ENCODE results near the gene NSUN5. TPM values are rescaled to one million over a fixed set of nuclear protein-coding genes. Genes with fewer than 3 reads are reported as not detected.
"Not testable (repeated sequence)": the region's sequence is repeated elsewhere in the genome, so short reads cannot be mapped to it uniquely, and the experiment has no call there.

The NSUN5 gene
- total RNA-seq, 1 donor from 2014 or later: 37.5 TPM

DNA sequence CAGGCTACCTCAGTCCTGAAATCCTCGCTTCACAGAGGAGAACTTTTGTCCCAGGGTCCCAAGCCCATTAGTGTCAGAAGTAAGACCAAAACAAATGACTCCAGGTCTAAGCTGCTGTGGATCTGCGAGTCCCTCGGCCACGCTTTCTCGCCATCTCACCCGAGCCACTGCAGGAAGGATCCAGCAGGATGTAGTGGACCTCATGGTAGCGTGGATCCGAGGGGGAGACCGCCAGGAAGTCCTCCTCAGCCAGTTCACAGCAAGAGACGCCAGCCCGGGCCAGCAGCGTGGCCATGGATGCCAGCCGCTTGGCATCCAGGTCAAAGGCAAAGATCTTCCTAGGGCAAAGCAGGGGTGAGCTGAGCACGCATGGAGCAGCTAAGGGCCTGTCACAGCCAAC, 4.6 kb downstream of the NSUN5 start:
- no peak for DNase-seq
- H3K36me3 Mint-ChIP-seq (ENCODE audit: unreplicated experiment): no peaks in the 10 kb centered on the region
- H3K27ac Mint-ChIP-seq (ENCODE audit: unreplicated experiment): no peak overlapping the region
- TF ChIP-seq, protein P1, sequence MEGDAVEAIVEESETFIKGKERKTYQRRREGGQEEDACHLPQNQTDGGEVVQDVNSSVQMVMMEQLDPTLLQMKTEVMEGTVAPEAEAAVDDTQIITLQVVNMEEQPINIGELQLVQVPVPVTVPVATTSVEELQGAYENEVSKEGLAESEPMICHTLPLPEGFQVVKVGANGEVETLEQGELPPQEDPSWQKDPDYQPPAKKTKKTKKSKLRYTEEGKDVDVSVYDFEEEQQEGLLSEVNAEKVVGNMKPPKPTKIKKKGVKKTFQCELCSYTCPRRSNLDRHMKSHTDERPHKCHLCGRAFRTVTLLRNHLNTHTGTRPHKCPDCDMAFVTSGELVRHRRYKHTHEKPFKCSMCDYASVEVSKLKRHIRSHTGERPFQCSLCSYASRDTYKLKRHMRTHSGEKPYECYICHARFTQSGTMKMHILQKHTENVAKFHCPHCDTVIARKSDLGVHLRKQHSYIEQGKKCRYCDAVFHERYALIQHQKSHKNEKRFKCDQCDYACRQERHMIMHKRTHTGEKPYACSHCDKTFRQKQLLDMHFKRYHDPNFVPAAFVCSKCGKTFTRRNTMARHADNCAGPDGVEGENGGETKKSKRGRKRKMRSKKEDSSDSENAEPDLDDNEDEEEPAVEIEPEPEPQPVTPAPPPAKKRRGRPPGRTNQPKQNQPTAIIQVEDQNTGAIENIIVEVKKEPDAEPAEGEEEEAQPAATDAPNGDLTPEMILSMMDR (IDR thresholded peaks at IDR 0.05; ENCODE audit: partially characterized antibody, unreplicated experiment): no peak
- no peak overlapping the region for H3K4me3 Mint-ChIP-seq (ENCODE audit: unreplicated experiment)
- peaks cover 2% of the 10 kb centered on the region for H3K27me3 Mint-ChIP-seq (ENCODE audit: unreplicated experiment)
- peaks cover 2% of the 10 kb centered on the region for H3K4me1 Mint-ChIP-seq (ENCODE audit: low read depth, unreplicated experiment)
- H3K9me3 Mint-ChIP-seq (ENCODE audit: unreplicated experiment): peaks cover 3% of the 10 kb centered on the region

DNA sequence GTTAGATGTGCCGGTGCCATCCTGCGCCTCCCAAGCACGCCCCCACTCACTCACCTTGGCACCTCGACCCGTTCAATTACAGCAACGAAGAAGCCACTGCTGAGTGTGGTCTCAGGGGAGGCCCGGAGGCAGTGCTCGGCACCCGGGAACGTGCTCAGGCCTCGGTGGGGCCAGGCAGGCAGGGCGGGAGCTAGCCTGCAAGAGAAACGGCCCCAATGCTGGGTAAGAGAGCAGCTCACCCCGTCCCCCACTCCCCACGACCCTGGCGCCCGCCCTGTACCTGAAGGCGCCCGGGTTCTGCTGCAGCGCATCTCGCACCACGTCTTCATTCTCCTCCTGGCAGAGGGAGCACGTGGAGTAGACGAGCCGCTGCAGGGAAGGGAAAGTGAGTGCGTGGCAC, 5.1 kb downstream of the NSUN5 start:
- Mint-ChIP-seq H3K36me3 (ENCODE audit: unreplicated experiment) (no peaks in the 10 kb centered on the region), H3K4me3 (ENCODE audit: unreplicated experiment) (no peak overlapping the region), H3K4me1 (ENCODE audit: low read depth, unreplicated experiment) (peaks cover 2% of the 10 kb centered on the region), H3K9me3 (ENCODE audit: unreplicated experiment) (peaks cover 3% of the 10 kb centered on the region), H3K27me3 (ENCODE audit: unreplicated experiment) (no peaks in the 10 kb centered on the region), H3K27ac (ENCODE audit: unreplicated experiment) (no peak overlapping the region)
- DNase-seq: no peak
- TF ChIP-seq, protein P1 (IDR thresholded peaks at IDR 0.05; ENCODE audit: partially characterized antibody, unreplicated experiment): no peak

DNA sequence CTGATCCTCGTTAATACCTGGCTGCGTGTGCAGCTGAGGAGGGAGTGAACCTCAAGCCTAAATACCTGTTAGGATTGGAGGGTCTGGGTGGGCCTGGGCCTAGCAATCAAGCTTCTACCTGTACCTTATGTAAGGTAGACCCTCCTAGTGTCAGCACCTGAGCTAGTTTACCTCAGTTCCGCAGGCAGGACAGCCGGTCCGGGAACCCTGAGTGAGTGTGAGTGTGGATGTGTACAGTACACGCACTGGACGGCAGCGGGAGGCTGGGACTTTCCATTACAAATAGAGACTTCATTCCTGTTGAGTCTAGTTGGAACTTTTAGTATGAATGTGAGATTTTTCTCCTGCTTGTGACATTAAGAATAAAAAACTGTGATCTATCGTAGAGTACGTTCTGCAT, 5.8 kb downstream of the NSUN5 start:
- H3K27me3 Mint-ChIP-seq (ENCODE audit: unreplicated experiment); H3K4me3 Mint-ChIP-seq (ENCODE audit: unreplicated experiment); H3K9me3 Mint-ChIP-seq (ENCODE audit: unreplicated experiment); H3K27ac Mint-ChIP-seq (ENCODE audit: unreplicated experiment); H3K36me3 Mint-ChIP-seq (ENCODE audit: unreplicated experiment); DNase-seq; H3K4me1 Mint-ChIP-seq (ENCODE audit: low read depth, unreplicated experiment): not testable (repeated sequence)

DNA sequence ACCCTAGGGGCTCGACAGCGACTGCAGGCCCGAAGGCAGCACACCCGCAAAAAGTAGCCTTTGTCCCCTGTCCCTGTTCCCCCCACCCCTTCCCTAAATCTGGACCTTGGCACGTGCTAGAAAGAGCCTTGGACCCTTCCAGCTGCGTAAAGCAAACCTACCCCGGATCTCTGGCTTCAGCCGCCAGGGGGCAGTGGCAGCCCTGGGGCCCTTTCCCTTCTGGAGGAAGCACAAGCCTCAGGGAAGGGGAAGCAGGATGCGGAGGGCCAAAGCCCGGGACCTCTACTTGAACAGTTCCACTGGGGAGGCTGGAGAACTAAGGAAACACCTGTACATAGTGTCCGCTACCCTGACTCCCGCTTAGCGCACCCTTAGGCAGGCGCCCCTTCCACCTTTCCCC, 7.5 kb downstream of the NSUN5 start:
- not testable (repeated sequence) for DNase-seq; H3K27me3 Mint-ChIP-seq (ENCODE audit: unreplicated experiment); H3K27ac Mint-ChIP-seq (ENCODE audit: unreplicated experiment); H3K36me3 Mint-ChIP-seq (ENCODE audit: unreplicated experiment); H3K4me1 Mint-ChIP-seq (ENCODE audit: low read depth, unreplicated experiment); H3K9me3 Mint-ChIP-seq (ENCODE audit: unreplicated experiment); H3K4me3 Mint-ChIP-seq (ENCODE audit: unreplicated experiment)

DNA sequence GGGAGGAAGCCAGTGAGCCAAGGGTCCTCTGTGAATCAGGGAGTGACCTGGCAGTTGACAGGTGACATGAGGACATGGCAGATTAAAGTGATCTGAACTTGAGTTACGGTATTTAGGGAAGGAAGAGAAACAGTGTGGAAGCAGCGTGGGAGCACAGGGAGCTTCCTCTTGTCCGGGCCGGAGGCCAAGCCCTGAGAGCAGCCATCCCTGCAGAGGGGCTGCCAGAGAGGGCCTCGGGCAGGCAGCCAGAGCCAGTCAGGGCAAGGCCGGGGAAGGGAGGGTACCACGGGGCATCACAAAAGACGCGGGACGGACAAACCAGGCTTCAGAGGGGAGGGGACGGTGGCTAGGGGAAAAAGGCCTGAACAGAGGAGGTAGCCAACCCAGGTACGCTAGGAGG, 8.8 kb downstream of the NSUN5 start:
- H3K27me3 Mint-ChIP-seq (ENCODE audit: unreplicated experiment); DNase-seq; H3K4me3 Mint-ChIP-seq (ENCODE audit: unreplicated experiment); H3K27ac Mint-ChIP-seq (ENCODE audit: unreplicated experiment); H3K9me3 Mint-ChIP-seq (ENCODE audit: unreplicated experiment); H3K36me3 Mint-ChIP-seq (ENCODE audit: unreplicated experiment); H3K4me1 Mint-ChIP-seq (ENCODE audit: low read depth, unreplicated experiment): not testable (repeated sequence)

DNA sequence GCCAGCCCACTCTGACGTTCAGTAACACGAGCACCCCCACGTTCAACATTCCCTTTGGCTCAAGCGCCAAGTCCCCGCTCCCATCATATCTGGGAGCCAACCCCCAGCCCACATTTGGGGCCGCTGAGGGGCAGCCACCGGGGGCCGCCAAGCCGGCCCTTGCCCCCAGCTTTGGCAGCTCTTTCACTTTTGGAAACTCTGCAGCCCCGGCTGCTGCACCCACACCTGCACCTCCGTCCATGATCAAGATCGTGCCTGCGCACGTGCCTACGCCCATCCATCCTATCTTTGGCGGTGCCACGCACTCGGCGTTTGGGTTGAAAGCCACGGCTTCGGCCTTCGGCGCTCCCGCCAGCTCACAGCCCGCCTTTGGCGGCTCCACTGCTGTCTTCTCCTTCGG, 10.9 kb downstream of the NSUN5 start:
- not testable (repeated sequence) for H3K4me3 Mint-ChIP-seq (ENCODE audit: unreplicated experiment); H3K27me3 Mint-ChIP-seq (ENCODE audit: unreplicated experiment); H3K9me3 Mint-ChIP-seq (ENCODE audit: unreplicated experiment); DNase-seq; H3K36me3 Mint-ChIP-seq (ENCODE audit: unreplicated experiment); H3K4me1 Mint-ChIP-seq (ENCODE audit: low read depth, unreplicated experiment); H3K27ac Mint-ChIP-seq (ENCODE audit: unreplicated experiment)

DNA sequence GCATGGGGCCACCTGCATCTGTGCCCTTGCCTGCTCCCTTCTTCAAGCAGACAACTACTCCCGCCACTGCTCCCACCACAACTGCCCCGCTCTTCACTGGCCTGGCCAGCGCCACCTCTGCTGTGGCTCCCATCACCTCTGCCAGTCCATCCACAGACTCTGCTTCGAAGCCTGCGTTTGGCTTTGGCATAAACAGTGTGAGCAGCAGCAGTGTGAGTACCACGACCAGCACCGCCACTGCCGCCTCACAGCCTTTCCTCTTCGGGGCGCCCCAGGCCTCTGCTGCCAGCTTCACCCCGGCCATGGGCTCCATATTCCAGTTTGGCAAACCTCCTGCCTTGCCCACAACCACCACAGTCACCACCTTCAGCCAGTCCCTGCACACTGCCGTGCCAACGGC, 11.4 kb downstream of the NSUN5 start:
- not testable (repeated sequence) for H3K4me3 Mint-ChIP-seq (ENCODE audit: unreplicated experiment); DNase-seq; H3K9me3 Mint-ChIP-seq (ENCODE audit: unreplicated experiment); H3K4me1 Mint-ChIP-seq (ENCODE audit: low read depth, unreplicated experiment); H3K36me3 Mint-ChIP-seq (ENCODE audit: unreplicated experiment); H3K27ac Mint-ChIP-seq (ENCODE audit: unreplicated experiment); H3K27me3 Mint-ChIP-seq (ENCODE audit: unreplicated experiment)

DNA sequence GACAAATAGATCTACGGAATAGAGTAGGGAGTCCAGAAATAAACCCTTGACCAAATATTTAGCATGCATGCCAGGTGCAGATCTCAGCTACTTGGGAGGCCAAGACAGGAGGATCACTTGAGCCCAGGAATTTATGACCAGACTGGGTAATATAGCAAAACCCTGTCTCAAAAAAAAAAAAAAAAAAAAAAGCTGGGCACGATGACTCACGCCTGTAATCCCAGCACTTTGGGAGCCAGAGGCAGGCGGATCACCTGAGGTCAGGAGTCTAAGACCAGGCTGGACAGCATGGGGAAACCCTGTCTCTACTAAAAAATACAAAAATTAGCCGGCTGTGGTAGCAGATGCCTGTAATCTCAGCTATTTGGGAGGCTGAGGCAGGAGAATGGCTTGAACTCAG, 31.4 kb downstream of the NSUN5 start:
- not testable (repeated sequence) for H3K27me3 Mint-ChIP-seq (ENCODE audit: unreplicated experiment); H3K9me3 Mint-ChIP-seq (ENCODE audit: unreplicated experiment); H3K4me3 Mint-ChIP-seq (ENCODE audit: unreplicated experiment); DNase-seq; H3K36me3 Mint-ChIP-seq (ENCODE audit: unreplicated experiment); H3K4me1 Mint-ChIP-seq (ENCODE audit: low read depth, unreplicated experiment); H3K27ac Mint-ChIP-seq (ENCODE audit: unreplicated experiment)

DNA sequence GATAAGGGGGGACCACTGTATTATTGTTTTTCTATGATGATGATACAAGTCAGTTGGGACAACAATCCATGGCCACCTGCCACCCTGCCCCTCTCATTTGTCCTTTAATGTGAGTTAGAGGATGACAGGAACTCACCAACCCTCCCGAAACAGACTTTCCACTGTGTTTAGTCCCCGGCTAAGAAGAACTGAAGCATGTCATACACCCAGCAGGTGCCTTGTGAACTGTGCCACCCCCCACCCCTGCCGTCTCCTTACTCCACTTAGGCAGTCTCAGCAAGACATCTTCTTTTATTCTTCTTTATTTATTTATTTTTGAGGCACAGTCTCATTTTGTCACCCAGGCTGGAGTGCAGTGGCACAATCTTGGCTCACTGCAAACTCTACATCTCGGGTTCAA, 40.8 kb downstream of the NSUN5 start:
- not testable (repeated sequence) for H3K4me1 Mint-ChIP-seq (ENCODE audit: low read depth, unreplicated experiment); H3K36me3 Mint-ChIP-seq (ENCODE audit: unreplicated experiment); H3K27me3 Mint-ChIP-seq (ENCODE audit: unreplicated experiment); H3K9me3 Mint-ChIP-seq (ENCODE audit: unreplicated experiment); DNase-seq; H3K4me3 Mint-ChIP-seq (ENCODE audit: unreplicated experiment); H3K27ac Mint-ChIP-seq (ENCODE audit: unreplicated experiment)

DNA sequence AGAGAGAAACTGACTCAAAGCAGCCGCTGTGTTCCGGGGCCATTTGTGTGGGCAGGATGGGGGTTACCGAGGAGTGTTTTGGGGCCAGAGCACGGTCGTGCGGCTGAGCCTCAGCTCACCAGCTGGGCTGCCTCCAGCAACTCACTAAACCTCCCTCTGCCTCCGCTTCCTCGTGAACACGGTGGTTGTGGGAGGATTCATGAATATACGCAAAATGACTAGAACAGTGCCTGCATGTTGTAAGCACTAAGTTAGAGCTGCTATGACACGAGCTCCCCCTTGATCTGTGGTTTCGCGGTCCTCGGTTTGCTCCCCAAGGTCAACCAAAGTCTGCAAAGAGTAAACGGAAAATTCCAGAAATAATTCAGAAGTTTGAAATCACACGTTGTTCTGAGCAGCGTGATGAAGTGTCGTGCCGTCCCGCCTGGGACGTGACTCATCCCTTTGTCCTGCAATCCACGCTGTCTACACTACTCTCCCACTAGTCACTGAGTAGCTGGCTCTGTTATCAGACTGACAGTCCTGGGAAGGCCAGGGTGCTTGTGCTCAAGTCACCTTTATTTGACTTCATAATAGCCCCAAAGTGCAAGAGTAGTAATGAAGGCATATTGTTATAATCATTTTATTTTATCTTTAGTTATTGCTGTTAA, 41.8 kb downstream of the NSUN5 start:
- H3K9me3 Mint-ChIP-seq (ENCODE audit: unreplicated experiment): not testable (repeated sequence)

DNA sequence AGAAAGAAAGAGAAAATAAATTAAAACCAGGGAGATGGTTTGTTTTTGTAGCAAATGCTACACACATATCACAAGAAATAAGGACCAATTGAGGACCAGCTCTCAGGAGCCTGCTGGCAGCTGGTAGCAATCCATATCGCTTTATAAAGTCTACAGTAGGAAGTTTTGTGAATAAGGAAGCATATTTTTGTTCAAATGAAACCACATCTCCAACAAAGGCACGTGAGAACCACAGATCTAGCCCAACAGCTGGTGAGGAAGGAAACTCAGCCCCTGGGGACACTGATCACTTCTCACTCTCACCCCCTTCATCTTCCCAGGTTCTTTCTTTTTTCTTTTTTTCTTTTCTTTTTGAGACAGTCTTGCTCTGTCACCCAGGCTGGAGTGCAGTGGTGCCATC, 46.2 kb downstream of the NSUN5 start:
- not testable (repeated sequence) for H3K27ac Mint-ChIP-seq (ENCODE audit: unreplicated experiment); H3K4me1 Mint-ChIP-seq (ENCODE audit: low read depth, unreplicated experiment); H3K36me3 Mint-ChIP-seq (ENCODE audit: unreplicated experiment); DNase-seq; H3K9me3 Mint-ChIP-seq (ENCODE audit: unreplicated experiment); H3K4me3 Mint-ChIP-seq (ENCODE audit: unreplicated experiment); H3K27me3 Mint-ChIP-seq (ENCODE audit: unreplicated experiment)

More for the DNA sequence above, 41.8 kb downstream of the NSUN5 start:
- not testable (repeated sequence) for H3K36me3 Mint-ChIP-seq (ENCODE audit: unreplicated experiment); DNase-seq; H3K4me3 Mint-ChIP-seq (ENCODE audit: unreplicated experiment); H3K4me1 Mint-ChIP-seq (ENCODE audit: low read depth, unreplicated experiment); H3K27me3 Mint-ChIP-seq (ENCODE audit: unreplicated experiment); H3K27ac Mint-ChIP-seq (ENCODE audit: unreplicated experiment)
